H1 (cell line): ENCODE results near the gene TIMM22. TPM values are rescaled to one million over a fixed set of nuclear protein-coding genes. Genes with fewer than 3 reads are reported as not detected.

Experiments used
- HDAC2 ChIP-seq, 2 experiments: fragments of 300-600 bp in 1 of 2; sonication (generic) in 1 of 2; IDR thresholded peaks; 2 replicates each; pipeline ENCODE4 v1.6.1; 2011 to 2012; ENCODE audit warnings: low read depth in 2 of 2, low read length in 2 of 2, mild to moderate bottlenecking in 2 of 2, moderate library complexity in 2 of 2, borderline replicate concordance in 1 of 2, inconsistent platforms in 1 of 2
- RAD21 ChIP-seq, 2 experiments: IDR thresholded peaks in 1 of 2; conservative IDR thresholded peaks in 1 of 2; 2 replicates each; pipeline ENCODE4 v1.6.1; 2011; ENCODE audit warnings: low read depth in 2 of 2, low read length in 2 of 2, improper control_type of control experiment in 1 of 2, inconsistent platforms in 1 of 2, mild to moderate bottlenecking in 1 of 2, moderate library complexity in 1 of 2
- polyA plus RNA-seq, 7 experiments: library from polyadenylated mRNA; depleted of rRNA in 3 of 7; stranded (reverse) in 5 of 7; unstranded in 2 of 7; fragments of >200 nt in 5 of 7; fragments of 200-250 nt in 2 of 7; gene quantifications; 1 replicate in 5 of 7; 2 replicates in 1 of 7; 4 replicates in 1 of 7; pipeline versions ENCODE4 v1.2.1 to v1.2.3, GENCODE V29; 2011 to 2013; ENCODE audit warnings: missing spikeins in 2 of 7, mixed read lengths in 2 of 7
- total RNA-seq: library from RNA; stranded (reverse); fragmentation: NEBNext Ultra II Directional; extraction: Animal tissue kit (Norgen Biotek cat#: 25700); gene quantifications from 2 replicates; pipeline ENCODE4 v1.2.1, GENCODE V29; 2021

The TIMM22 gene
- total and polyA plus RNA-seq, 2 of the 8 experiments (the other 6 are each of a cell fraction or from before 2014, with no cell fraction given) = 13.8 to 17.4 TPM

- TF ChIP-seq HDAC2 (IDR thresholded peaks at IDR 0.05; ENCODE audit: borderline replicate concordance in 1 of 2, low read depth in 2 of 2, low read length in 2 of 2) = no peak
- TF ChIP-seq RAD21 (IDR thresholded peaks at IDR 0.05 in 1 of 2, conservative IDR thresholded peaks at IDR 0.05 in 1 of 2; ENCODE audit: low read depth in 2 of 2, low read length in 2 of 2) = no peak
These were observed 16.8 kb downstream of the TIMM22 start (continued) for GRCh38 chr17:1013729-1014090.
